Measurements from ENCODE around the gene HBB.
"Not testable (repeated sequence)": the region's sequence is repeated elsewhere in the genome, so short reads cannot be mapped to it uniquely, and the experiment has no call there.

Gene HBB

DNA sequence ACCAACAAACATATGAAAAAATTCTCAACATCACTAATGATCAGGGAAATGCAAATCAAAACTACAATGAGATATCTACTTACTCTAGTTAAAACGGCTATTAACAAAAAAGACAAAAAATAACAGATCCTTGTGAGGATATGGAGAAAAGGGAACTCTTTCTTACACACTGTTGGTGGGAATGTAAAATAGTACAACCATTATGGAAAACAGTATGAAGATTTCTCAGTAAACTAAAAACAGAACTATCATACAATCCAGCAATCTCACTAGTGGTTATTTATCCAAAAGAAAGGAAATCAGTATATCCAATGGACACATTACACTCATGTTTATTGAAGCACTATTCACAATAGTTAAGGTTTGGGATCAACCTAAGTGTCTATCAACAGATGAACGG lies 39.0 kb upstream of the HBB start:
- H3K27ac ChIP-seq = no peak overlapping the region
- no peak for TF ChIP-seq ZFX (IDR thresholded peaks at IDR 0.05)
- TF ChIP-seq, protein P1, sequence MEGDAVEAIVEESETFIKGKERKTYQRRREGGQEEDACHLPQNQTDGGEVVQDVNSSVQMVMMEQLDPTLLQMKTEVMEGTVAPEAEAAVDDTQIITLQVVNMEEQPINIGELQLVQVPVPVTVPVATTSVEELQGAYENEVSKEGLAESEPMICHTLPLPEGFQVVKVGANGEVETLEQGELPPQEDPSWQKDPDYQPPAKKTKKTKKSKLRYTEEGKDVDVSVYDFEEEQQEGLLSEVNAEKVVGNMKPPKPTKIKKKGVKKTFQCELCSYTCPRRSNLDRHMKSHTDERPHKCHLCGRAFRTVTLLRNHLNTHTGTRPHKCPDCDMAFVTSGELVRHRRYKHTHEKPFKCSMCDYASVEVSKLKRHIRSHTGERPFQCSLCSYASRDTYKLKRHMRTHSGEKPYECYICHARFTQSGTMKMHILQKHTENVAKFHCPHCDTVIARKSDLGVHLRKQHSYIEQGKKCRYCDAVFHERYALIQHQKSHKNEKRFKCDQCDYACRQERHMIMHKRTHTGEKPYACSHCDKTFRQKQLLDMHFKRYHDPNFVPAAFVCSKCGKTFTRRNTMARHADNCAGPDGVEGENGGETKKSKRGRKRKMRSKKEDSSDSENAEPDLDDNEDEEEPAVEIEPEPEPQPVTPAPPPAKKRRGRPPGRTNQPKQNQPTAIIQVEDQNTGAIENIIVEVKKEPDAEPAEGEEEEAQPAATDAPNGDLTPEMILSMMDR (conservative IDR thresholded peaks at IDR 0.05) = no peak

DNA sequence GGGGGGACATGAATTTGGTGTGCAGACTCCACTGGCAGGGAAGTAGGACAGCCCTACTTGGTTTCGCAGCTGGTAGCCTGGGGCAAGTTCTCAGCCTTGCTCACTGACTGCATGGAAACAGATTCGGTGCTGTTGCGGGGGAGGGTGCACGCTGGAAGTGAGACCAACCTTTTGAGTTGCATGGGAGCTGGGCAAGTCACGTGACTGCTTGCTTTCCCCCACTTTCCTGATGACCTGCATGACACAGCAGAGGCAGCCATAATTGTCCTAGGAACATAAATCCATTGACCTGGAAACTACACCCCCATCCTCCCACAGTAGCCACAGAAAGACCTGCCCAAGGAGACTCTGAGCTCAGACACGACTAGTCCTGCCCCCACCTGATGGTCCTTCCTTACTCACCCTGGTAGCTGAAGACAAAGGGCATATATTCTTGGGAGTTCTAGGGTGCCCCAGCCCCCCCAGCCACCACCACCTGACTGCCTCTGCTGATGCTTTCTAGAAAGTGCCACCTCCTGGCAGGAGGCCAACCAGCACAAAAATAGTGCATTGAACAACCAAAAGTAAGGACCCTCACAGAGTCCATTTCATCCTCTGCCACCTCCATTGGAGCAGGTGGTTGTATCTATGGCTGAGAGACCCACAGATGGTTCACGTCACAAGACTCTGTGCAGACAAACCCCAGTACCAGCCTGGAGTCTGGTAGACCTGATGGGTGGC lies 31.8 kb upstream of the HBB start:
- no peak for TF ChIP-seq ZFX (IDR thresholded peaks at IDR 0.05)
- TF ChIP-seq, protein P1 (conservative IDR thresholded peaks at IDR 0.05) = no peak
- no peak overlapping the region for H3K27ac ChIP-seq

DNA sequence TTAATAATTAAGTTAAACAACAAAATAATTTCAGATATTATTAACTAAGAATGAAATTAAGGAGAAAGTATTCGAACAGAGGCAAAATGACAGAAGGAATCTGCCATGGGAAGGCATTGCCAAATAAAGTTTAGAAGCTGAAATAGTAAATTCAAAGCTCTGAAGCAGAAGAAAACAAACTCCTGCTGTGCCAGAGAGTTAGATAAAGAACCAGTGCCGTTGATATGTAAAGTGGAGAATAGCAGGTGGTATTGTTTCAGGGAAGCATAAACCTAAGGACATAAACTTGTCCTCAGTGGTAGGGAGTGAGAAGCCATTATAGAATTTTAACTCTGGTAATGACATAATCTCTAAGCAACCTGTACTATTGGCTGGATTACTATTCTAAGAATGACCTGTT lies 30.4 kb upstream of the HBB start:
- no peak overlapping the region for H3K27ac ChIP-seq

DNA sequence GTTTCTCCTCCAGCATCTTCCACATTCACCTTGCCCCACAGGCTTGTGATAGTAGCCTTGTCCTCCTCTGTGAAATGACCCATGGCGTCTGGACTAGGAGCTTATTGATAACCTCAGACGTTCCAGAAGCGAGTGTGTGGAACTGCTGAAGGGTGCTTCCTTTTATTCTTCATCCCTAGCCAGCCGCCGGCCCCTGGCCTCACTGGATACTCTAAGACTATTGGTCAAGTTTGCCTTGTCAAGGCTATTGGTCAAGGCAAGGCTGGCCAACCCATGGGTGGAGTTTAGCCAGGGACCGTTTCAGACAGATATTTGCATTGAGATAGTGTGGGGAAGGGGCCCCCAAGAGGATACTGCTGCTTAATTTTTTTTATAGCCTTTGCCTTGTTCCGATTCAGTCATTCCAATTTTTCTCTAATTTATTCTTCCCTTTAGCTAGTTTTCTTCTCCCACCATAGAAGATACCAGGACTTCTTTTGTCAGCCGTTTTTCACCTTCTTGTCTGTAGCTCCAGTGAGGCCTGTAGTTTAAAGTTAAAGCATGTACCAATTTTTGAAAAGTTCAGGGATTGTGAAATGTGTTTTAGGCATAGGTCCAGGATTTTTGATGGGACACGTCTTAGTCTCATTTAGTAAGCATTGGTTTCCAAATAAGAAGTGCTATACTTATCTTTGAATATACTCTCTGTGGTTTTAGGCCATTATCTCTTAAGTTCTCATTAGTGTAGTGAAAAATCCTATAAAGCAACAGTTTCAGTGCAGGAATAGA lies 28.0 kb upstream of the HBB start, which contains the start of gene HBG2:
Gene HBG2, minus strand, starts transcription at position 136 of the 768 bp plus-strand sequence. Its CDS starts 53 bp downstream, at position 83.
- H3K27ac ChIP-seq = not testable (repeated sequence)

More for the DNA sequence above, 30.4 kb upstream of the HBB start:
- TF ChIP-seq, protein P1 (conservative IDR thresholded peaks at IDR 0.05) = no peak
- no peak for TF ChIP-seq ZFX (IDR thresholded peaks at IDR 0.05)

DNA sequence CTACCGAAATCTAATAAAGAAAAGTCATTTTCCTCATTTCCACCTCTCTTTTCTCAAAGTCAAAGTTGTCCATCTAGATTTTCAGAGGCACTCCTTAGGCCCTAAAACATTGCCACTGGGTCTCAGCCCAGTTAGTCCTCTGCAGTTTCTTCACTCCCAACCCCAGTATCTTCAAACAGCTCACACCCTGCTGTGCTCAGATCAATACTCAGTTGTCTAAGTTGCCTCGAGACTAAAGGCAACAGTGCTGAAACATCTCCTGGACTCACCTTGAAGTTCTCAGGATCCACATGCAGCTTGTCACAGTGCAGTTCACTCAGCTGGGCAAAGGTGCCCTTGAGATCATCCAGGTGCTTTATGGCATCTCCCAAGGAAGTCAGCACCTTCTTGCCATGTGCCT lies 27.2 kb upstream of the HBB start:
- H3K27ac ChIP-seq = not testable (repeated sequence)

DNA sequence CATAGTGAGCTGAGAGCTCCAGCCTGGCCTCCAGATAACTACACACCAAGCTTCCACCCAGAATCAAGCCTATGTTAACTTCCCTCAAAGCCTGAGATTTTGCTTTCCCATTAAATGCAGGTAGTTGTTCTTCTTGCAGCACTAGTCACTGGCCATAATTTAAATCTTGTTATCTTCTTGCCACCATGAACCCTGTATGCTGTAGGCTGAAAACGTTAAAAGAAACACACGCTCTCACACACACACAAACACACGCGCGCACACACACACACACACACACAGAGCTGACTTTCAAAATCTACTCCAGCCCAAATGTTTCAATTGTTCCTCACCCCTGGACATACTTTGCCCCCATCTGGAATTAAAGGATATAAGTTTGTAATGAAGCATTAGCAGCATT lies 26.6 kb upstream of the HBB start:
- H3K27ac ChIP-seq = not testable (repeated sequence)

DNA sequence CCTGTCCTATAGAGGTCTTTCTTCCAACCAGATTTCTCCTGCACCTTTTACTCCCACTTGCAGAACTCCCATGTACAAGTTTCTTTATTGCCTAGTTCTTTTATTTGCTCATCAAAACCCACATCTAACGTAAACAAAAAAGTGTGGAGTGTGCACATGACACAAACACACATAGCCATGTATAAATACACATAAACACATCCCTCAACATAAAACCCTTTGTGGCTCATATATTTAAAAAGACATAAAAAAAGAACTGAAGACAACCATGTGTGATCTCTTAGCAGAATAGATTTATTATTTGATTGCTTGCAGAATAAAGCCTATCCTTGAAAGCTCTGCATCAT lies 26.0 kb upstream of the HBB start:
- TF ChIP-seq, protein P1 (conservative IDR thresholded peaks at IDR 0.05) = no peak
- TF ChIP-seq ZFX (IDR thresholded peaks at IDR 0.05) = no peak
- H3K27ac ChIP-seq = no peak overlapping the region

DNA sequence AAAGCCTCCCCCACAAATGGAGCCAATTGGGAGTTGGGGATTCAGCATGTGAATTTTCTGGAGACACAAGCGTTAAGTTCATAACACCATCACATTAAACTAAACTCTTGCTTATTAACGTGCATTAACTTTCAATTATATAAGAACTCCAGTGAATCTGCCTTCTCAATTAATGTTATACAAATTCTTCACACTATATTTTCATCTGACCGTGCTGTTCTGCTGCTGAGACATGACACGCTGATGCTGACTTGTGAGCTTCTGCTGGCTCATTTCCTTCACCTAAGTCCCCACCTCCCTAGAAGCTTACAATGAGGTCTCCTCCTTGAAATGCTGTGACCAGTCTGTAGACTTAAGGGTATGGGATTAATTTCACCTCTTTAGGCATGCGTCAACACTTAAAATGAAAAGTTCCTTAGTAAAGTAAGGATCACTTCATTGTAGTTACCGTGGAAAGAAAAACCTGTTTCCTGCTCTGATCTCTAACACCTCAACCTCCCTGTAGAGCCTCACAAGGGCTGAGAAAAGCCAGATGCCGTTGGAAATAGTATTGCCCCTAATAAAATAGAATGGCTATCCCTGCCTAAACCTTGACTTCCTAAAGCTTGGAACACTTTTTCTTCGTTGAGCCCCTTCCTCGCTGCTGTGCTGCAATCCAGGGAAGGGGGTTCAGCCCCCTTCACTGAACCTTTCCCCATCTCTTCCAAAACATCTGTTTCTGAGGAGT lies 25.5 kb upstream of the HBB start:
- TF ChIP-seq, protein P1 (conservative IDR thresholded peaks at IDR 0.05) = no peak
- no peak for TF ChIP-seq ZFX (IDR thresholded peaks at IDR 0.05)
- no peak overlapping the region for H3K27ac ChIP-seq

All from C4-2B (cell line).